SK-N-MC (cell line): ENCODE results near the gene PGLYRP2.

Source experiments
- DNase-seq: peaks from one replicate; pipeline ENCODE4 v3.0.0-alpha.2; 2011; ENCODE audit warnings: low read depth, low spot score
- H3K27ac ChIP-seq: fragments of 200-600 bp; sonication (generic); 2 replicates; pipeline ENCODE4 v1.5.1; 2016; ENCODE audit warnings: mixed run types
- H3K36me3 ChIP-seq: fragments of 200-600 bp; sonication (generic); 2 replicates; pipeline ENCODE4 v1.6.1; 2017; ENCODE audit warnings: antibody characterized with exemption, low read length, mixed read lengths; ENCODE audit not compliant: insufficient read depth
- H3K4me3 ChIP-seq: fragments of 200-600 bp; sonication (generic); 2 replicates; pipeline ENCODE4 v1.5.1; 2016
- H3K9ac ChIP-seq: fragments of 200-600 bp; sonication (generic); 2 replicates; pipeline ENCODE4 v1.8.0; 2017; ENCODE audit warnings: mixed run types, mixed read lengths; ENCODE audit not compliant: insufficient read length
- H3K9me3 ChIP-seq: fragments of 200-600 bp; sonication (generic); 2 replicates; pipeline ENCODE4 v1.6.1; 2017; ENCODE audit warnings: low read depth, mild to moderate bottlenecking, antibody characterized with exemption, low read length, moderate library complexity, mixed read lengths
- EZH2 ChIP-seq: fragments of 200-600 bp; sonication (generic); IDR thresholded peaks from one replicate; pipeline ENCODE4 v1.6.1; 2017; ENCODE audit warnings: antibody characterized with exemption
- FOXP2 ChIP-seq: optimal IDR thresholded peaks from 2 replicates; pipeline ENCODE3; 2011; ENCODE audit warnings: mild to moderate bottlenecking, moderate library complexity; ENCODE audit not compliant: insufficient read depth; ENCODE audit errors: extremely low read length, control extremely low read depth
- POLR2AphosphoS5 ChIP-seq: IDR thresholded peaks from 2 replicates; pipeline ENCODE4 v1.6.1; 2012; ENCODE audit warnings: mild to moderate bottlenecking, low read depth, low read length, borderline replicate concordance

PGLYRP2 gene

GRCh38 chr19:15471639-15472101 lies 7.6 kb downstream of the PGLYRP2 start:
- no peak overlapping the region for H3K4me3 ChIP-seq
- no peaks in the 10 kb centered on the region for H3K36me3 ChIP-seq
- H3K27ac ChIP-seq: no peak overlapping the region
- no peak overlapping the region for H3K9ac ChIP-seq
- no peak for DNase-seq
- no peak for TF ChIP-seq POLR2AphosphoS5
- TF ChIP-seq EZH2: no peak
- no peaks in the 10 kb centered on the region for H3K9me3 ChIP-seq

DNA sequence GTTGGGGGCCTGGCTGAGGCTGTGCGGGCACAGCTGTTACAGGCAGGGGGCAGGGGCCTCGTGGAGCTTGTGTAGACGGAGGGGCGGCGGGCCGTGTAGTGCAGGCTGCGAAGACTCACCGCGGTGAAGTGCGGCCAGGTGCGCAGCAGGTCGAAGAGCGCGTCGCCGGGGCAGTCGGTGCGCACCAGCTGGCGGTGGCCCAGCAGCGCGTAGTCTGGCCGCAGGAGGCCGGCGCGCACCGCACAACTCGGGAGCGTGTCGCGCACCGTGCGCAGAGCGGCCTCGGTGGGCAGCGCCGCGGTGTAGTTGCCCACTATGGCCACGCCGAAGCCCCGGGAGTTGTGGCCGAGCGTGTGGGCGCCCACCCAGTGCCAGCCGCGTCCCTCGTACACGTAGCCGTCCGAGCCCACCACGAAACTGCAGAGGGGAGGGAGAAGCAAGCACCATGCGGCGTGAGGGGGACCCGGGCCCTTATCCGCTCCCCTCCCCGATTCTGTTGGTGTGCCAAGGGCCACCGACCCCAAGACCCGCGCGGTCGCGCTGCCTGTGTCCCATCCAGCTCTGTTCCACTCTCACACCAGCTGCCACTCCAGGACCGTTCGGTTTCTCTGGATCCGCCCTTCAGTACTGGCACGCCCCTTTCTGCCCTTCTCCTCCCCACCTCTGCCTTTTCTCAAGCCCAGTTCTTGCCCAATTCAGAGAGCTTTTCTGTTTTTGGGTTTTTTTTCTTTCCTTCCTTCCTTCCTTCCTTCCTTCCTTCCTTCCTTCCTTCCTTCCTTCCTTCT lies 9.6 kb downstream of the PGLYRP2 start:
- TF ChIP-seq POLR2AphosphoS5 (peak; percentile 52; the same call in 1 of the 2 replicates), EZH2 (no peak), FOXP2 (no peak)
- H3K9me3 ChIP-seq: no peaks in the 10 kb centered on the region
- H3K27ac ChIP-seq: no peak overlapping the region
- H3K36me3 ChIP-seq: no peaks in the 10 kb centered on the region
- DNase-seq: no peak
- no peak overlapping the region for H3K9ac ChIP-seq
- H3K4me3 ChIP-seq: peak overlapping the region; percentile 12; the same call in 1 of the 2 replicates

DNA sequence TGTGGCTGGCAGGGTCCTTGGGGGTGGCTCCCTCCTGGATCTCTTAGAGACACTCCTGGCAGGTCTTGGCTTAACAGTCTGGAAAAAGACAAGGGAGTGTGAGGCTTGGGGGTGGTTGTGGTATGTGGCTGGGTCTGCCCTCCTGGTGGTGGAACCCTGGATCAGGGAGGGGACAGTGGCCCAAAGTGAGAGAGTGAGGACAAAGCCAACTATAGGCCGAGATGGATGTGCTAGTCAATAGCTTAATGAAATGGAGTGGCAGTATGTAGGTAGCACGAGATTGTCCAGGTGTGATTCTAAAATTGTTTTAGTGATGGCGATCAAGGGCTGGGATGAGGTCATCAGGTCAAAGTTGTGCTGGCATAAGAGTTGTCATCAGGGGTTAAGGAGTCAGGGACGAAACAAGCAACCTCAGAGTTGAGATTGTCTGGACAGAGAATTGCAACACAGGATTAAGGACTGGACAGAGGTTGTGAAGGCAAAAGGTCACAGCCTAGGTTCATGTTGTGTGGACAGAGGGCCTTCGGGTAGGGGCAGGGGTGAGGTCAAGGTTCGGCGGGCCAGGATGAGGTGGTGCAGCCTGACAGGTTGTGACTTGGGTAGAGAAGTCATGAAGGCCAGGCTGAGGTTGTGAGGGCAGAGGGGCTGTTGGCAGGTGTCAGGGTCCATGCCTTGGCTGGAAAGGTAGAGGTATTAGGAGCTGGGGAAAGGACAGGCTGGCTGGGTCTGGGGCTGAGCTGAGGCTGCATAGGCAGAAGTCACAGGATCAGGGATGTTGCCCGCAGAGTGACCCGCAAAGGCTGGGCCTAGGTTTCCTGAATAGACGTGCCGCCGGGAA lies 10.4 kb downstream of the PGLYRP2 start:
- H3K4me3 ChIP-seq: 0 out of 2 replicates have a peak overlapping the region, but pooled peaks have one; percentile 12
- no peak for DNase-seq
- H3K27ac ChIP-seq: no peak overlapping the region; the same call in 1 of the 2 replicates
- H3K9ac ChIP-seq: no peak overlapping the region
- no peaks in the 10 kb centered on the region for H3K9me3 ChIP-seq
- TF ChIP-seq POLR2AphosphoS5 (no peak), FOXP2 (no peak), EZH2 (no peak)
- H3K36me3 ChIP-seq: no peaks in the 10 kb centered on the region

DNA sequence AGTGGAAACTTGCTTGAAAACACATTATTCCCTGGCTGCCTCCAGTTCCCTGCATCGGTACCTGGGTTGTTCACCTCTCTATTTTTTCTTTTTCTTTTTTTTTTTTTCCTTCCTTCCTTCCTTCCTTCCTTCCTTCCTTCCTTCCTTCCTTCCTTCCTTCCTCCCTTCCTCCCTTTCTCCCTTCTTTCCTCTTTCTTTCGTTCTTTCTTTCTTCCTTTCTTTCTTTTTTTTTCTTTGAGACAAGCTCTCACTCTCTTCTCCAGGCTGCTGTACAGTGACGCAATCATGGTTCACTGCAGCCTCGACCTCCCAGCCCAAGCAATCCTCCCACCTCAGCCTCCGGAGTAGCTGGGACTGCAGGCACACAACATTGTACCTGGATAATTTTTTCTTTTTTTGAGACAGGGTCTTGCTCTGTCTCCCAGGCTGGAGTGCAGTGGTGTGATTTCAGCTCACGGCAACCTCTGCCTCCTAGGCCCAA lies 11.5 kb downstream of the PGLYRP2 start:
- no peak overlapping the region for H3K9ac ChIP-seq
- no peak for DNase-seq
- H3K9me3 ChIP-seq: no peaks in the 10 kb centered on the region
- H3K27ac ChIP-seq: no peak overlapping the region
- H3K4me3 ChIP-seq: no peak overlapping the region
- no peaks in the 10 kb centered on the region for H3K36me3 ChIP-seq
- no peak for TF ChIP-seq EZH2
- no peak for TF ChIP-seq POLR2AphosphoS5
- TF ChIP-seq FOXP2: no peak

DNA sequence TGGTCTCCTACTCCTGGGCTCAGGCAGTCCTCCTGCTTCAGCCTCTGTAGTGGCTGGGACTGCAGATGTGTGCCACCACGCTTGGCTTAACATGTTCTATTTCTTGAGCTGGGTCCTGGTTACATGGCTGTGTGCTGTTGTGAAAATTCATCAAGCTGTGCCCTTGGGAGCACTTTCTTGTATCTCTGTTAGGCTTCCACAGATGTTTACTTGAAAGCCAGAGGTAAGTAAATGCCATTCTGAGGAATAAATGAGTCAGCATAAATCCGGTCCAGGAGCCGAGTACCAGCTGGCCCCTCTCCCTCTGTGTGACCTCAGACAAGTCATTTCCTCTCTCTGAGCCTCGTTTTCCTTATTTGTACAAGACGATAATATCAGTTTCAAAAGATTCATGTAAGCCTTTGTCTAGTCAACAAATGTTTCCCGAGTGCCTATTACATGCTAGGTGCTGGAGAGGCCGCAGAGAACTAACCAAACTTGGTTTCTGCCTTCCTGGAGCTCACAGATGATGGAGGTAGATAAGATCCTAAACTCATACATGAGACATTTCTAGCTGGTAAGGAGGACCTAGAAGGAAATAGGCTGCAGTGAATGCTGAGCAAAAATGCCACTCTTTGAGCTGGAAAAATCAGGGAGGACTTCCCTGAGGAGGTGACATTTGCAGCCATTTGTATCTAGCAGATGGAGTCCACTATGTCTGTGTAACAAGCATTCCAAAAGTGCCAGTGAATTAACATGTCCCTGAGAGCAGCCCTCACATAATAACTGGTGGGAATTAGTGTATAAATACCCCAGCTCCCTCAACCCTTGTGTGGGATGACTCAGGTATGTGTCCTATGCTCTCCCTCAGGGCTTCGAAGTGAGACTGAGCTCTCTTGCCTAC lies 12.2 kb downstream of the PGLYRP2 start:
- Histone ChIP-seq H3K9me3 (no peaks in the 10 kb centered on the region), H3K27ac (no peak overlapping the region), H3K4me3 (no peak overlapping the region), H3K36me3 (no peaks in the 10 kb centered on the region), H3K9ac (no peak overlapping the region)
- TF ChIP-seq EZH2 (no peak), FOXP2 (no peak), POLR2AphosphoS5 (no peak)
- no peak for DNase-seq

DNA sequence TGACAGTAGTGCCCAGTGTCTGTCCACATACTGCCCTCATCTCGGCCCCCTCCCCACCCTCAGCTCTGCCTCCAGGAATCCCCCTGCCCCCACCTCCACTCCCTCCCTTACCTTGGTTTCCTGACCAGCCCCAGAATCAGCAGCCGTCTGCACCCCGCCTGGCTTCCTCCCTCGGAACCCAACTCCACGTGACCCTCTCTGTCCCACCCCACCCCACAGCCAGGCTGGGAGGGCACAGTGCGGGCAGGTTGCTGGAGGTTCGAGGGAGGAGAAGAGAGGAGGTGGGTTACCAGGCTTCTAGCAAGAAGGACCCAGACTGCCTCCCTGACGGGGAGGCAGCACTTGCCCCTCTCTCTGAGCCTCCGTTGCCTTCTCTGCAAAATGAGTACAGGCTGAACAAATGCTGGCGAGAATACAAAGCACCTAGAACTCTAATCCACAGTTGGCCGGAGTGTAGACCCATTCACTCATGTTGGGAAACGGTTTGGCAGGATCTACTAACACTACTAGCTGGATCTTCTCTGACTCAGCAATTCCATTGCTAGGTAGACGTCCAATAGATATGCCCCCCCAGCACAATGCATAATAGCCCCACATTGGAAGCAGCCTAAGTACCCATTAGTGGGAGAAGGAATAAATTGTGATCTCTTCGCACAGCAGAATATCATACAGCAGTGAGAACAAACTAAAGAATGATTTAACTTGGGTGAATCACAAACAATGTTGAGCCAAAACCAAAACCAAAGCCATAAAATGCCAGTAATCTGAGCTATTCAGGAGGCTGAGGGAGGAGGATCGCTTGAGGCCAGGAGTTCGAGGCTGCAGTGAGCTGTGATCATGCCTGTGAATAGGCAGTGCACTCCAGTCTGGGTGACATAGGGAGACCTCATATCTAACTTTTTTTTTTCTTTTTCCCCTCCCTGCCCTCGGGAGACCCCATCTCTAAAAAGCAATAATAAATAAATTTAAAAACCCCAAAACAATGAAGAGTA lies 14.6 kb downstream of the PGLYRP2 start, which contains the start of gene RASAL3:
TSS of gene RASAL3 (minus strand) at position 151 of the 992 bp plus-strand sequence. CDS start 186 bp downstream, outside the sequence.
- TF ChIP-seq EZH2 (no peak), POLR2AphosphoS5 (no peak), FOXP2 (no peak)
- DNase-seq: no peak
- Histone ChIP-seq H3K36me3 (no peaks in the 10 kb centered on the region), H3K27ac (no peak within 1 kb of the TSS), H3K9ac (no peak within 1 kb of the TSS), H3K9me3 (no peaks in the 10 kb centered on the region), H3K4me3 (no peak within 1 kb of the TSS)
